ENCODE data around the gene AFMID. TPM values are rescaled to one million over a fixed set of nuclear protein-coding genes. Genes with fewer than 3 reads are reported as not detected.
A peak's percentile ranks its signal among the peaks of the same experiment; 100 is the strongest.

Gene AFMID
- total RNA-seq, 1 donor from 2014 or later = 32.3 TPM

- Mint-ChIP-seq H3K4me3 (no peak overlapping the region), H3K36me3 (no peaks in the 10 kb centered on the region), H3K27ac (no peak overlapping the region), H3K27me3 (ENCODE audit: low read depth) (peaks cover 19% of the 10 kb centered on the region), H3K9me3 (no peaks in the 10 kb centered on the region), H3K4me1 (peaks cover 13% of the 10 kb centered on the region)
- no peak for TF ChIP-seq CTCF (IDR thresholded peaks at IDR 0.05; ENCODE audit: unreplicated experiment)
- DNase-seq (ENCODE audit: low spot score in 2 of 2, unreplicated experiment in 2 of 2) = no peak
Measured at GRCh38 chr17:78236362-78237127, 49.4 kb downstream of the AFMID start.

- Mint-ChIP-seq H3K36me3 (no peaks in the 10 kb centered on the region), H3K27ac (peak overlapping the region; percentile 73), H3K4me3 (no peak overlapping the region), H3K4me1 (peaks cover 13% of the 10 kb centered on the region), H3K9me3 (no peaks in the 10 kb centered on the region), H3K27me3 (ENCODE audit: low read depth) (peaks cover 11% of the 10 kb centered on the region)
- no peak for TF ChIP-seq CTCF (IDR thresholded peaks at IDR 0.05; ENCODE audit: unreplicated experiment)
- no peak for DNase-seq (ENCODE audit: low spot score in 2 of 2, unreplicated experiment in 2 of 2)
Measured at GRCh38 chr17:78237401-78238012, 50.3 kb downstream of the AFMID start.

- no peak overlapping the region for H3K4me3 Mint-ChIP-seq
- peaks cover 3% of the 10 kb centered on the region for H3K27me3 Mint-ChIP-seq (ENCODE audit: low read depth)
- no peaks in the 10 kb centered on the region for H3K9me3 Mint-ChIP-seq
- peaks cover 13% of the 10 kb centered on the region for H3K4me1 Mint-ChIP-seq
- no peak for TF ChIP-seq CTCF (IDR thresholded peaks at IDR 0.05; ENCODE audit: unreplicated experiment)
- H3K36me3 Mint-ChIP-seq = no peaks in the 10 kb centered on the region
- DNase-seq (ENCODE audit: low spot score in 2 of 2, unreplicated experiment in 2 of 2) = no peak
- no peak overlapping the region for H3K27ac Mint-ChIP-seq
Measured at GRCh38 chr17:78238823-78239488, 51.8 kb downstream of the AFMID start.

GRCh38 chr17:78239489-78239931 lies 52.3 kb downstream of the AFMID start:
- no peak for TF ChIP-seq CTCF (IDR thresholded peaks at IDR 0.05; ENCODE audit: unreplicated experiment)
- no peak for DNase-seq (ENCODE audit: low spot score in 2 of 2, unreplicated experiment in 2 of 2)
- H3K27ac Mint-ChIP-seq = no peak overlapping the region
- H3K4me1 Mint-ChIP-seq = peaks cover 13% of the 10 kb centered on the region
- H3K27me3 Mint-ChIP-seq (ENCODE audit: low read depth) = no peaks in the 10 kb centered on the region
- H3K36me3 Mint-ChIP-seq = no peaks in the 10 kb centered on the region
- no peaks in the 10 kb centered on the region for H3K9me3 Mint-ChIP-seq
- H3K4me3 Mint-ChIP-seq = no peak overlapping the region

- peaks cover 13% of the 10 kb centered on the region for H3K4me1 Mint-ChIP-seq
- H3K27ac Mint-ChIP-seq = peak overlapping the region; percentile 34
- no peaks in the 10 kb centered on the region for H3K9me3 Mint-ChIP-seq
- no peaks in the 10 kb centered on the region for H3K36me3 Mint-ChIP-seq
- no peak for DNase-seq (ENCODE audit: low spot score in 2 of 2, unreplicated experiment in 2 of 2)
- H3K27me3 Mint-ChIP-seq (ENCODE audit: low read depth) = no peaks in the 10 kb centered on the region
- H3K4me3 Mint-ChIP-seq = no peak overlapping the region
- TF ChIP-seq CTCF (IDR thresholded peaks at IDR 0.05; ENCODE audit: unreplicated experiment) = no peak
Measured at GRCh38 chr17:78240012-78240655, 53.0 kb downstream of the AFMID start.
